Stimulated activated CD4-positive, alpha-beta T cell treated with anti-CD3 and anti-CD28 coated beads, Interleukin-1b, Interleukin-23, amount 100 ng/mL, for 4 hours (primary cell): ENCODE results near the gene TCEANC2.
"Not testable (repeated sequence)": the region's sequence is repeated elsewhere in the genome, so short reads cannot be mapped to it uniquely, and the experiment has no call there.

Experiments
- DNase-seq, 2 donors: peaks; one replicate each; pipeline ENCODE4 v3.0.0-alpha.2; 2020; ENCODE audit warnings: low read depth in 2 of 2

TCEANC2 gene

GRCh38 chr1:54086754-54087153, 33.3 kb downstream of the TCEANC2 start:
- no peak for DNase-seq

- DNase-seq, result no peak
Measured at GRCh38 chr1:54088385-54088784, 35.0 kb downstream of the TCEANC2 start.

- no peak for DNase-seq
Measured at GRCh38 chr1:54091666-54092065, 38.3 kb downstream of the TCEANC2 start.

GRCh38 chr1:54094001-54094729, 40.8 kb downstream of the TCEANC2 start:
- no peak for DNase-seq

GRCh38 chr1:54094730-54095105, 41.3 kb downstream of the TCEANC2 start:
- not testable (repeated sequence) for DNase-seq

GRCh38 chr1:54095546-54096226, 42.3 kb downstream of the TCEANC2 start:
- DNase-seq, result no peak

- no peak for DNase-seq
Measured at GRCh38 chr1:54096227-54096876, 42.9 kb downstream of the TCEANC2 start.

GRCh38 chr1:54096877-54097240, 43.5 kb downstream of the TCEANC2 start:
- no peak for DNase-seq

- no peak for DNase-seq
Measured at GRCh38 chr1:54099061-54099610, 45.7 kb downstream of the TCEANC2 start.

- DNase-seq, result no peak
Measured at GRCh38 chr1:54100500-54100899, 47.1 kb downstream of the TCEANC2 start.

- DNase-seq, result no peak
Measured at GRCh38 chr1:54103414-54103813, 50.0 kb downstream of the TCEANC2 start.

GRCh38 chr1:54104613-54105012, 51.2 kb downstream of the TCEANC2 start:
- not testable (repeated sequence) for DNase-seq

- DNase-seq, result no peak
Measured at GRCh38 chr1:54105080-54105479, 51.7 kb downstream of the TCEANC2 start.

- no peak for DNase-seq
Measured at GRCh38 chr1:54105736-54106269, 52.4 kb downstream of the TCEANC2 start.

- DNase-seq, result no peak
Measured at GRCh38 chr1:54107131-54107530, 53.7 kb downstream of the TCEANC2 start.

GRCh38 chr1:54108156-54108555, 54.7 kb downstream of the TCEANC2 start:
- no peak for DNase-seq

GRCh38 chr1:54109129-54110090, 56.0 kb downstream of the TCEANC2 start:
- no peak for DNase-seq

GRCh38 chr1:54110996-54111395, 57.6 kb downstream of the TCEANC2 start:
- no peak for DNase-seq

- DNase-seq, result no peak
Measured at GRCh38 chr1:54111624-54112023, 58.2 kb downstream of the TCEANC2 start.

- DNase-seq, result no peak
Measured at GRCh38 chr1:54112027-54112426, 58.6 kb downstream of the TCEANC2 start.

GRCh38 chr1:54112705-54113368, 59.4 kb downstream of the TCEANC2 start:
- DNase-seq, result no peak
